Retinal pigment epithelial cell (primary cell): ENCODE results near the gene NCAN.
"Not testable (repeated sequence)": the region's sequence is repeated elsewhere in the genome, so short reads cannot be mapped to it uniquely, and the experiment has no call there.

ENCODE experiments used
- DNase-seq: peaks from one replicate; pipeline ENCODE4 v3.0.0-alpha.2; 2010; ENCODE audit warnings: low read depth
- H3K4me3 ChIP-seq: 2 replicates; pipeline ENCODE4 v1.5.1; 2011; ENCODE audit warnings: mild to moderate bottlenecking, low read length, control low read depth, moderate library complexity
- CTCF ChIP-seq: conservative IDR thresholded peaks from 2 replicates; pipeline ENCODE4 v1.5.1; 2011; ENCODE audit warnings: low read depth, low read length, control low read depth, inconsistent platforms

NCAN gene

DNA sequence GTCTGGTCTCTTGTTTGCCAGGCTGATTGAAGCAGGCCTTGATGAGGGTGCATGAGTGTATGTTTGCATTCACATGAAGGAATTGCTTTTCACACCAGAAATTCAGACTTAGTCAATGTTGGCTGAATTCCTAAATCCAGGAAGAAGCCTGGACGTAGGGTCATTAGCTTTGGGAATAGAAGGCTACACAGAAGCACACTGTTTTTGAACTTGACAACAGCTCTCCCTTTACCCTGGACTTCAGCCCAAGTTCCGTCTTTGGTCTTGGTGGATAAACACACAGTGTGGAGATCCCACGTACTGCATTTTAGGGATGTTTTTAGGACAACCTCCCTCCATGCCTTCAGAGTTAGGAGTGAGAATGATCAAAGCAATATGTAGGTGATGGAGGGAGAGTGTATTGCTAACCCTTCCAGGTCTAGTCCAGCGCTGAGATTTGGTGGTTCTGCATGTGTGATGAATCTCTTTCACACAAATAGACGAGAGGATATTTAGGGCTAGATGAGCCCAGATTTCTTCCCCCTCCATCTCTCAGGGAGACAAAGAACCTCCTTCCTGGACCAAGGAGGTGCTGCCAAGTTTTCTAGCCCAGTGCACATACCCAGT lies 38.5 kb downstream of the NCAN start:
- H3K4me3 ChIP-seq: no peak overlapping the region
- no peak for TF ChIP-seq CTCF
- no peak for DNase-seq

- H3K4me3 ChIP-seq, DNase-seq: not testable (repeated sequence)
Measured at GRCh38 chr19:19253409-19253808, 41.7 kb downstream of the NCAN start.

GRCh38 chr19:19256072-19256969 lies 44.6 kb downstream of the NCAN start:
- TF ChIP-seq CTCF: no peak
- H3K4me3 ChIP-seq: no peak overlapping the region
- DNase-seq: no peak

DNA sequence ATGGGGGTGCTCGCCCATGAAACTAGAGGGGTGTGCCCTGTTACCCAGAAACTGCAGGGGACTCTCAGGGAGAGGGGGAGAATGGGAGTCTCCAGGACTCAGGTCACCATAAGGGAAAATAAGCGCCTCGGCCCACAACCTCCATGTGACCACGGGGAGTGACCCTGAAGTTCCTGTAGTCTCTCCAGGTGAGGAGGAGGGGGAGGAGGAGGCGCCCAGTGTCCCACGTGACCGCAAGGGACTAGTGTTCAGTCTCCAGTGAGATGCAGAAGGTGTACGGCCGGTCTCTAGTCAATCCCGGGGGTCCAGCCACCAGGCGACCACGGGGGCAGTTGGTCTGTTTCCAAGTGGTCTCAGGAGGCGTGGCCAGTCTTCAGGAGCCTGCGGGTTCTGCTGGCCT lies 45.4 kb downstream of the NCAN start:
- DNase-seq: no peak

GRCh38 chr19:19257836-19258588 lies 46.3 kb downstream of the NCAN start:
- no peak for TF ChIP-seq CTCF
- no peak for DNase-seq
- H3K4me3 ChIP-seq: no peak overlapping the region

More for the DNA sequence above, 45.4 kb downstream of the NCAN start:
- H3K4me3 ChIP-seq: no peak overlapping the region
- TF ChIP-seq CTCF: no peak

DNA sequence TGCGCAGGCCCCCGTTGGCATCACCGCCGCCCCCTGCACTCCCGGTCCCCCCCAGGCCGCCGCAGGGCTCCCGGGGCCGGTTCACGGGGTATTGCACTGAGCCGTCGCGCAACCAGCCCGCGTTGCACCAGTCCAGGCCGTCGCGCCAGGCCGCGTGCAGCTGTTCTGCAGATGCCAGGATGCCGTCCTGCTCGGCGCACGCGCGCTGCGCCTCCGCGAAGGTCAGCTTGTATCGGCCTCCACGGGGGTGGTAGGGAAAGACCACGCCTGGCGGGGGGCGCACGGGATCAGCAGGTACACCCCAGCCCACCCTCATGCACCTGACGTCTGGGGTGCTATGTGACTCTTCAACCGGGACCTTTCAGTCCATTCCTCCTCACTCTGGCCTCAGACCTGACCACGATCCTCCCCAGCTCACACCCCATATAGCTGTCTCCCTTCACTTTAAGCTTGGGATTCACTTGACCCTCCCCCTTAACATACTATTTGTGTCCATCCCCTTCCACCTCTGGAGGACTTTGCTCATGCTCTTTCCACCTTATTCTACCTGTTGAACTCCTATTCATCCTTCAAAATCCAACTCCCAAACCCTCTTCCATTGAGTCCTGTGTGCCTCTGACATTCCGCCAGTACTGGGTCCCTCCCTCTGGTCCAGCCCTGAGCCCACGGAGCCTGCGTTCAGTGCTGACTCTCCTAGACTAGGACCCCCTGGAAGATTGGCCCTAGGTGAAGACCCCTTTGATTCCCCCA lies 47.0 kb downstream of the NCAN start:
- H3K4me3 ChIP-seq: no peak overlapping the region
- no peak for DNase-seq
- TF ChIP-seq CTCF: no peak

DNA sequence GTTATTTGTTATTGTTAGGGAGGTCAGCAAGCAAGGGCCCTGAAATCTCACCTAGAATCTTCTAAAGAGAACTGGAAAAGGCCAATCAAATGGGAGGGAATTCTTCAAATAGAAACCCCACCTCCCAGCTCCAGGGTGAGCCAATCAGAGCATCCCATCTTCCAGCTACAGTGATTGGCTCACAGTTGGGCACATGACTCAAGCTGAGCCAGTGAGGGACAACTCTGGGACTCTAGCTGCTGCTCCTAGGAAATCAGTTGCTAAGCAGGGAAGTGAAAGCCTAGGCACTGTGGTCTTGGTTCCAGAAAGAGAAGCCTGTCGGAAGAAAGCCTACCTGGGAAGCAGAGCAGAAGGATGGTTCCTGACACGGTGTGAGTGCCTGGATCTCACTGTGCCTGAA lies 48.0 kb downstream of the NCAN start:
- H3K4me3 ChIP-seq: no peak overlapping the region
- DNase-seq: no peak
- TF ChIP-seq CTCF: no peak
